Endodermal cell (in vitro differentiated cells): Measurements from ENCODE around the gene CCDC175. TPM values are rescaled to one million over a fixed set of nuclear protein-coding genes. Genes with fewer than 3 reads are reported as not detected.

Source experiments
- DNase-seq: peaks from one replicate; pipeline ENCODE4 v3.0.0-alpha.2; 2017
- H3K27ac ChIP-seq: 2 replicates; pipeline ENCODE4 v1.5.1; 2013; ENCODE audit warnings: mild to moderate bottlenecking, low read depth, low read length, moderate library complexity
- H3K27me3 ChIP-seq: 2 replicates; pipeline ENCODE4 v1.6.1; 2013; ENCODE audit warnings: mild to moderate bottlenecking, low read length, moderate library complexity; ENCODE audit not compliant: insufficient read depth, control insufficient read depth, poor library complexity, severe bottlenecking
- H3K36me3 ChIP-seq: 2 replicates; pipeline ENCODE4 v1.7.0; 2013; ENCODE audit warnings: mild to moderate bottlenecking, low read length, moderate library complexity; ENCODE audit not compliant: control insufficient read depth, insufficient read depth
- H3K4me1 ChIP-seq: one replicate; pipeline ENCODE4 v1.7.0; 2013; ENCODE audit warnings: low read length; ENCODE audit not compliant: control insufficient read depth, insufficient read depth
- H3K4me3 ChIP-seq: 2 replicates; pipeline ENCODE4 v1.5.1; 2013; ENCODE audit warnings: mild to moderate bottlenecking, low read length, moderate library complexity
- H3K9ac ChIP-seq: 2 replicates; pipeline ENCODE4 v1.6.1; 2013; ENCODE audit warnings: mild to moderate bottlenecking, low read length, moderate library complexity; ENCODE audit not compliant: poor library complexity, severe bottlenecking; ENCODE audit errors: extremely low read depth
- H3K9me3 ChIP-seq: 2 replicates; pipeline ENCODE4 v1.6.1; 2013; ENCODE audit warnings: mild to moderate bottlenecking, low read length, moderate library complexity; ENCODE audit not compliant: control insufficient read depth
- H3K27ac Mint-ChIP-seq: 2 replicates; pipeline ENCODE4 v1.8.0; 2020; ENCODE audit warnings: mixed read lengths
- H3K27me3 Mint-ChIP-seq: 2 replicates; pipeline ENCODE4 v1.8.0; 2021; ENCODE audit warnings: mild to moderate bottlenecking, mixed read lengths; ENCODE audit not compliant: insufficient read depth
- H3K36me3 Mint-ChIP-seq: 2 replicates; pipeline ENCODE4 v1.8.0; 2020; ENCODE audit warnings: low read depth, mixed read lengths
- H3K4me1 Mint-ChIP-seq: 2 replicates; pipeline ENCODE4 v1.8.0; 2020; ENCODE audit warnings: mixed read lengths
- H3K4me3 Mint-ChIP-seq: 2 replicates; pipeline ENCODE4 v1.8.0; 2020; ENCODE audit warnings: mild to moderate bottlenecking, moderate library complexity, mixed read lengths
- H3K9me3 Mint-ChIP-seq: 2 replicates; pipeline ENCODE4 v1.8.0; 2020; ENCODE audit warnings: mild to moderate bottlenecking, mixed read lengths
- CTCF ChIP-seq: fragments of 200-600 bp; sonication (generic); conservative IDR thresholded peaks from 2 replicates; pipeline ENCODE4 v1.5.0; 2021; ENCODE audit warnings: antibody characterized with exemption, mild to moderate bottlenecking
- WGBS, 2 experiments: methylation state at CpG; one replicate each; pipeline versions ENCODE4 v1.1.5 to v1.1.7; 2013; ENCODE audit warnings: missing lambda C conversion rate in 2 of 2, mixed read lengths in 1 of 2; ENCODE audit not compliant: insufficient coverage in 1 of 2, insufficient read length in 1 of 2; 5-methylcytosine and 5-hydroxymethylcytosine counted together
- total RNA-seq, 2 donors: library from RNA; stranded (reverse); fragmentation: NEBNext Ultra II Directional in 1 of 2; extraction: Animal tissue kit (Norgen Biotek cat#: 25700) in 1 of 2; gene quantifications; 2 replicates in 1 of 2; 3 replicates in 1 of 2; pipeline ENCODE4 v1.2.1, GENCODE V29; 2021

Gene CCDC175
- total RNA-seq, 2 donors from 2014 or later: 0.53 to 0.66 TPM

- 95% methylated on average over 2 of the region's 2 CpGs; no CpG with 5 or more reads in 1 of the 2 experiments for WGBS, 2 experiments
- no peak for DNase-seq
- no peak overlapping the region for H3K27ac Mint-ChIP-seq
- TF ChIP-seq CTCF: no peak
- peaks cover 38% of the 10 kb centered on the region for H3K36me3 ChIP-seq
- peaks cover 18% of the 10 kb centered on the region for H3K4me1 Mint-ChIP-seq
- H3K27me3 Mint-ChIP-seq: peaks cover 8% of the 10 kb centered on the region
- H3K27me3 ChIP-seq: peaks cover 13% of the 10 kb centered on the region
- no peak overlapping the region for H3K27ac ChIP-seq
- H3K4me3 Mint-ChIP-seq: no peak overlapping the region
- H3K9ac ChIP-seq: no peak overlapping the region
- no peak overlapping the region for H3K4me3 ChIP-seq
- H3K9me3 ChIP-seq: peaks cover 32% of the 10 kb centered on the region
- H3K4me1 ChIP-seq: peaks cover 4% of the 10 kb centered on the region
- H3K9me3 Mint-ChIP-seq: peaks cover 19% of the 10 kb centered on the region
- peaks cover 55% of the 10 kb centered on the region for H3K36me3 Mint-ChIP-seq
Measured at GRCh38 chr14:59458486-59458885, 118.1 kb downstream of the CCDC175 start.

GRCh38 chr14:59455411-59455810 lies 121.2 kb downstream of the CCDC175 start:
- WGBS, 2 experiments: no CpG with 5 or more reads among the region's 1 CpG
- Mint-ChIP-seq H3K9me3 (peaks cover 19% of the 10 kb centered on the region), H3K4me3 (no peak overlapping the region), H3K4me1 (peaks cover 18% of the 10 kb centered on the region), H3K27me3 (no peaks in the 10 kb centered on the region), H3K36me3 (peaks cover 45% of the 10 kb centered on the region), H3K27ac (no peak overlapping the region)
- no peak overlapping the region for H3K9ac ChIP-seq
- H3K27ac ChIP-seq: no peak overlapping the region
- H3K4me1 ChIP-seq: peaks cover 4% of the 10 kb centered on the region
- no peak for TF ChIP-seq CTCF
- H3K36me3 ChIP-seq: peaks cover 27% of the 10 kb centered on the region
- DNase-seq: no peak
- H3K9me3 ChIP-seq: peaks cover 32% of the 10 kb centered on the region
- no peaks in the 10 kb centered on the region for H3K27me3 ChIP-seq
- H3K4me3 ChIP-seq: peak overlapping the region; percentile 4

Other genes starting within 250 kb of the CCDC175 start
- gene GPR135, start 111.4 kb downstream of the CCDC175 start, total RNA-seq: 1 to 10 TPM; 4.1 to 4.5 TPM
- gene L3HYPDH, start 92.4 kb downstream of the CCDC175 start, total RNA-seq: 10 to 100 TPM; 24.7 to 30.3 TPM
- 10 to 100 TPM; 42.5 to 57.2 TPM for gene JKAMP, start 92.3 kb downstream of the CCDC175 start, total RNA-seq